SU-DHL-6 (cell line): Measurements from ENCODE around the gene EXOC4.

ENCODE experiments used
- H2AFZ ChIP-seq: fragments of 200-600 bp; sonication (generic); 2 replicates; pipeline ENCODE4 v1.6.1; 2014; ENCODE audit warnings: low read depth, mild to moderate bottlenecking, moderate library complexity, mixed read lengths, antibody characterized with exemption, low read length; ENCODE audit not compliant: severe bottlenecking
- H3F3A ChIP-seq: fragments of 200-600 bp; shearing (Covaris generic); 2 replicates; pipeline ENCODE4 v1.6.0; 2016; ENCODE audit warnings: antibody characterized with exemption, mild to moderate bottlenecking; ENCODE audit not compliant: insufficient read depth
- H3K27ac ChIP-seq: fragments of 200-600 bp; sonication (generic); 2 replicates; pipeline ENCODE4 v1.5.1; 2016; ENCODE audit warnings: low read depth, mild to moderate bottlenecking, low read length, moderate library complexity, mixed read lengths
- H3K27me3 ChIP-seq: fragments of 200-600 bp; sonication (generic), shearing (Covaris generic); 2 replicates; pipeline ENCODE4 v1.6.0; 2014; ENCODE audit warnings: mild to moderate bottlenecking, low read length
- H3K36me3 ChIP-seq: fragments of 200-600 bp; sonication (generic); 2 replicates; pipeline ENCODE4 v1.6.1; 2014; ENCODE audit warnings: mild to moderate bottlenecking, low read length, mixed read lengths
- H3K4me2 ChIP-seq: fragments of 300-600, 200-600 bp; shearing (Covaris generic), sonication (generic); 2 replicates; pipeline ENCODE4 v1.6.0; 2014; ENCODE audit warnings: low read length, low read depth, mild to moderate bottlenecking; ENCODE audit not compliant: poor library complexity, severe bottlenecking
- H3K4me3 ChIP-seq: fragments of 200-600 bp; sonication (generic); 2 replicates; pipeline ENCODE4 v1.5.1; 2014; ENCODE audit warnings: antibody characterized with exemption, low read length, mild to moderate bottlenecking, mixed read lengths; ENCODE audit not compliant: insufficient read depth, poor library complexity, severe bottlenecking
- H3K79me2 ChIP-seq: fragments of 200-600 bp; sonication (generic); 2 replicates; pipeline ENCODE4 v1.6.1; 2014; ENCODE audit warnings: mild to moderate bottlenecking, low read length, moderate library complexity; ENCODE audit not compliant: insufficient read depth
- H3K9ac ChIP-seq: fragments of 200-600 bp; sonication (generic); 2 replicates; pipeline ENCODE4 v1.7.0; 2014; ENCODE audit warnings: mild to moderate bottlenecking, low read length
- H3K9me2 ChIP-seq: fragments of 200-600 bp; sonication (generic); replicated peaks from 2 replicates; pipeline ENCODE4 v1.6.1; 2014; ENCODE audit warnings: low read length; ENCODE audit not compliant: insufficient read depth
- H3K9me3 ChIP-seq: fragments of 200-600 bp; sonication (generic); 2 replicates; pipeline ENCODE4 v1.6.1; 2014; ENCODE audit warnings: low read length, mixed read lengths; ENCODE audit not compliant: insufficient read depth
- H4K20me1 ChIP-seq: fragments of 200-600 bp; sonication (generic); 2 replicates; pipeline ENCODE4 v1.6.1; 2014; ENCODE audit warnings: low read depth, mild to moderate bottlenecking, antibody characterized with exemption, low read length, moderate library complexity, mixed read lengths
- CTCF ChIP-seq: fragments of 200-600 bp; sonication (generic); IDR thresholded peaks from one replicate; pipeline ENCODE4 v1.5.1; 2017; ENCODE audit warnings: antibody characterized with exemption, mild to moderate bottlenecking, low read length, moderate library complexity; ENCODE audit not compliant: insufficient read depth, poor library complexity, severe bottlenecking
- EZH2phosphoT487 ChIP-seq: fragments of 200-600 bp; sonication (generic), shearing (Covaris generic); conservative IDR thresholded peaks from 2 replicates; pipeline ENCODE4 v1.6.1; 2018; ENCODE audit warnings: mild to moderate bottlenecking, antibody characterized with exemption, low read length, moderate library complexity, mixed read lengths

Gene EXOC4

GRCh38 chr7:133489906-133490305 is 237.0 kb downstream of the EXOC4 start:
- TF ChIP-seq CTCF (no peak), EZH2phosphoT487 (no peak)
- Histone ChIP-seq H3K36me3 (no peaks in the 10 kb centered on the region), H3K27me3 (no peaks in the 10 kb centered on the region), H3K27ac (no peak overlapping the region), H3K79me2 (no peaks in the 10 kb centered on the region), H4K20me1 (no peaks in the 10 kb centered on the region), H3F3A (no peaks in the 10 kb centered on the region), H3K4me2 (no peak overlapping the region), H2AFZ (no peak overlapping the region), H3K9me2 (no peaks in the 10 kb centered on the region), H3K9ac (no peak overlapping the region), H3K9me3 (no peaks in the 10 kb centered on the region), H3K4me3 (no peak overlapping the region)

GRCh38 chr7:133491201-133491691 is 238.4 kb downstream of the EXOC4 start:
- no peaks in the 10 kb centered on the region for H3K9me3 ChIP-seq
- no peaks in the 10 kb centered on the region for H3K79me2 ChIP-seq
- TF ChIP-seq EZH2phosphoT487 (no peak), CTCF (no peak)
- no peak overlapping the region for H3K27ac ChIP-seq
- H3K9me2 ChIP-seq = no peaks in the 10 kb centered on the region
- H3K4me3 ChIP-seq = no peak overlapping the region
- no peaks in the 10 kb centered on the region for H3F3A ChIP-seq
- no peaks in the 10 kb centered on the region for H3K36me3 ChIP-seq
- H4K20me1 ChIP-seq = no peaks in the 10 kb centered on the region
- H3K27me3 ChIP-seq = no peaks in the 10 kb centered on the region
- H3K4me2 ChIP-seq = no peak overlapping the region
- H2AFZ ChIP-seq = no peak overlapping the region
- no peak overlapping the region for H3K9ac ChIP-seq

GRCh38 chr7:133491846-133492652 is 239.2 kb downstream of the EXOC4 start:
- TF ChIP-seq CTCF = no peak
- TF ChIP-seq EZH2phosphoT487 = no peak
- H3K4me3 ChIP-seq = no peak overlapping the region
- H3K27ac ChIP-seq = no peak overlapping the region
- H2AFZ ChIP-seq = no peak overlapping the region
- no peak overlapping the region for H3K4me2 ChIP-seq
- H3K27me3 ChIP-seq = no peaks in the 10 kb centered on the region
- H3K9me2 ChIP-seq = no peaks in the 10 kb centered on the region
- no peaks in the 10 kb centered on the region for H4K20me1 ChIP-seq
- no peaks in the 10 kb centered on the region for H3K36me3 ChIP-seq
- H3K9ac ChIP-seq = no peak overlapping the region
- H3K9me3 ChIP-seq = no peaks in the 10 kb centered on the region
- no peaks in the 10 kb centered on the region for H3F3A ChIP-seq
- no peaks in the 10 kb centered on the region for H3K79me2 ChIP-seq
